H1 (cell line): ENCODE measurements around the gene INTS7. TPM values are rescaled to one million over a fixed set of nuclear protein-coding genes. Genes with fewer than 3 reads are reported as not detected.

Source experiments
- CTCF ChIA-PET: fragments of 300-600 bp; sonication (Branson Sonifier 250); formaldehyde crosslinking; loops from one replicate; lab custom pipeline; 2021; ENCODE audit not compliant: partially characterized antibody; lab: Charles Lee
- POLR2A ChIA-PET: fragments of 300-600 bp; sonication (Branson Sonifier 250); formaldehyde crosslinking; loops from one replicate; lab custom pipeline; 2021; ENCODE audit warnings: inconsistent platforms; ENCODE audit not compliant: partially characterized antibody; lab: Charles Lee
- DNase-seq, 2 experiments: peaks; one replicate each; pipeline versions ENCODE4 v3.0.0 to v3.0.0-alpha.2; 2010 to 2022; ENCODE audit warnings: low spot score in 2 of 2, low read depth in 1 of 2, mixed read lengths in 1 of 2
- FAIRE-seq: peaks from 2 replicates; lab custom pipeline; 2011; peaks lifted over from hg19 to GRCh38; lab: Jason Lieb, UNC
- H2AFZ ChIP-seq: 2 replicates; pipeline ENCODE4 v1.8.1; 2012; ENCODE audit warnings: low read length, inconsistent platforms
- H2AK5ac ChIP-seq: 2 replicates; pipeline ENCODE4 v1.6.1; 2013; ENCODE audit warnings: low read depth, low read length
- H2BK120ac ChIP-seq: replicated peaks from 2 replicates; pipeline ENCODE3; 2013; ENCODE audit warnings: low read depth, low read length, inconsistent platforms
- H2BK12ac ChIP-seq: 2 replicates; pipeline ENCODE4 v1.6.1; 2013; ENCODE audit warnings: low read depth, low read length
- H2BK15ac ChIP-seq: 2 replicates; pipeline ENCODE4 v1.6.1; 2013; ENCODE audit warnings: low read length
- H2BK20ac ChIP-seq: 2 replicates; pipeline ENCODE4 v1.6.1; 2013; ENCODE audit warnings: low read length
- H2BK5ac ChIP-seq: 2 replicates; pipeline ENCODE4 v1.6.1; 2013; ENCODE audit warnings: low read depth, low read length
- H3K14ac ChIP-seq: 2 replicates; pipeline ENCODE4 v1.6.1; 2013; ENCODE audit warnings: inconsistent platforms; ENCODE audit not compliant: insufficient read length
- H3K18ac ChIP-seq: 2 replicates; pipeline ENCODE4 v1.6.1; 2013; ENCODE audit warnings: low read length; ENCODE audit errors: extremely low read depth
- H3K23ac ChIP-seq: 2 replicates; pipeline ENCODE4 v1.6.1; 2013; ENCODE audit warnings: inconsistent platforms; ENCODE audit not compliant: insufficient read length
- H3K23me2 ChIP-seq: 2 replicates; pipeline ENCODE4 v1.6.1; 2013; ENCODE audit warnings: low read depth, low read length
- H3K27ac ChIP-seq: 2 replicates; pipeline ENCODE4 v1.6.1; 2011; ENCODE audit warnings: low read depth, low read length, inconsistent platforms
- H3K27me3 ChIP-seq, 4 experiments: replicated peaks in 1 of 4; 1 replicate in 1 of 4; 2 replicates in 3 of 4; pipeline versions ENCODE4 v1.6.1 to v1.8.1; 2011 to 2013; ENCODE audit warnings: low read length in 3 of 4, mild to moderate bottlenecking in 3 of 4, inconsistent platforms in 2 of 4, mixed read lengths in 2 of 4, moderate library complexity in 1 of 4; ENCODE audit not compliant: control insufficient read depth in 3 of 4, insufficient read depth in 3 of 4; ENCODE audit errors: extremely low read depth in 1 of 4
- H3K36me3 ChIP-seq, 4 experiments: 2 replicates each; pipeline versions ENCODE4 v1.6.1 to v1.8.1; 2011 to 2013; ENCODE audit warnings: mild to moderate bottlenecking in 4 of 4, low read length in 3 of 4, moderate library complexity in 2 of 4, control low read depth in 1 of 4, inconsistent platforms in 1 of 4; ENCODE audit not compliant: insufficient read depth in 4 of 4, control insufficient read depth in 2 of 4
- H3K4ac ChIP-seq: replicated peaks from 2 replicates; pipeline ENCODE3; 2013; ENCODE audit warnings: low read length, low read depth, mixed read lengths, inconsistent platforms; ENCODE audit not compliant: insufficient read length
- H3K4me1 ChIP-seq, 4 experiments: replicated peaks in 1 of 4; 1 replicate in 1 of 4; 2 replicates in 3 of 4; pipeline versions ENCODE4 v1.6.1 to v1.8.1; 2011 to 2013; ENCODE audit warnings: low read length in 3 of 4, inconsistent platforms in 2 of 4, mixed read lengths in 1 of 4; ENCODE audit not compliant: insufficient read depth in 4 of 4, control insufficient read depth in 3 of 4
- H3K4me2 ChIP-seq, 2 experiments: 2 replicates each; pipeline versions ENCODE4 v1.6.1 to v1.8.1; 2011 to 2013; ENCODE audit warnings: low read depth in 2 of 2, low read length in 2 of 2, control low read depth in 1 of 2, inconsistent platforms in 1 of 2, mild to moderate bottlenecking in 1 of 2; ENCODE audit not compliant: insufficient read depth in 1 of 2
- H3K4me3 ChIP-seq, 4 experiments: fragments of 200-600, 300-600 bp in 1 of 4; sonication (generic), shearing (Covaris generic), sonication (Bioruptor Twin) in 1 of 4; 2 replicates each; pipeline versions ENCODE4 v1.5.1 to v1.8.1; 2011 to 2016; ENCODE audit warnings: low read length in 4 of 4, low read depth in 3 of 4, control low read depth in 2 of 4, inconsistent platforms in 2 of 4, mild to moderate bottlenecking in 2 of 4, mixed read lengths in 1 of 4, moderate library complexity in 1 of 4; ENCODE audit not compliant: insufficient read depth in 2 of 4; ENCODE audit errors: extremely low read depth in 1 of 4
- H3K56ac ChIP-seq: replicated peaks from 2 replicates; pipeline ENCODE3; 2013; ENCODE audit warnings: low read depth, mild to moderate bottlenecking, mixed read lengths, low read length, inconsistent platforms; ENCODE audit not compliant: insufficient read length
- H3K79me1 ChIP-seq: 2 replicates; pipeline ENCODE4 v1.6.1; 2013; ENCODE audit warnings: low read depth, low read length, control low read depth
- H3K79me2 ChIP-seq, 2 experiments: 2 replicates each; pipeline versions ENCODE4 v1.6.1 to v1.8.1; 2012 to 2013; ENCODE audit warnings: low read length in 2 of 2, mild to moderate bottlenecking in 2 of 2, inconsistent platforms in 1 of 2; ENCODE audit not compliant: insufficient read depth in 2 of 2, control insufficient read depth in 1 of 2
- H3K9ac ChIP-seq, 4 experiments: replicated peaks in 1 of 4; 1 replicate in 1 of 4; 2 replicates in 3 of 4; pipeline versions ENCODE4 v1.6.1 to v1.8.1; 2011 to 2013; ENCODE audit warnings: low read depth in 3 of 4, low read length in 3 of 4, control low read depth in 2 of 4, mild to moderate bottlenecking in 2 of 4, moderate library complexity in 2 of 4, inconsistent platforms in 1 of 4; ENCODE audit errors: extremely low read depth in 1 of 4
- H3K9me3 ChIP-seq, 2 experiments: 2 replicates each; pipeline versions ENCODE4 v1.6.1 to v1.8.1; 2012 to 2013; ENCODE audit warnings: mild to moderate bottlenecking in 2 of 2, moderate library complexity in 2 of 2, control low read depth in 1 of 2, inconsistent platforms in 1 of 2, low read depth in 1 of 2, low read length in 1 of 2, mixed read lengths in 1 of 2; ENCODE audit not compliant: insufficient read depth in 2 of 2
- H4K20me1 ChIP-seq, 2 experiments: replicated peaks in 1 of 2; 2 replicates each; pipeline versions ENCODE3 to v1.8.1; 2011 to 2013; ENCODE audit warnings: inconsistent platforms in 2 of 2, low read length in 2 of 2, mild to moderate bottlenecking in 1 of 2; ENCODE audit not compliant: insufficient read depth in 2 of 2, control insufficient read depth in 1 of 2
- H4K5ac ChIP-seq: 2 replicates; pipeline ENCODE4 v1.6.1; 2013; ENCODE audit warnings: low read length, low read depth, mixed read lengths, inconsistent platforms; ENCODE audit not compliant: insufficient read length
- H4K8ac ChIP-seq: 2 replicates; pipeline ENCODE4 v1.8.0; 2013; ENCODE audit warnings: mild to moderate bottlenecking, moderate library complexity, low read length, inconsistent platforms; ENCODE audit not compliant: insufficient read depth; ENCODE audit errors: extremely low read depth
- H4K91ac ChIP-seq: replicated peaks from 2 replicates; pipeline ENCODE3; 2013; ENCODE audit warnings: low read length, mixed read lengths, inconsistent platforms; ENCODE audit not compliant: insufficient read length
- BACH1 ChIP-seq: IDR thresholded peaks from 2 replicates; pipeline ENCODE4 v1.6.1; 2012; ENCODE audit warnings: low read length, improper control_type of control experiment
- CHD1 ChIP-seq: IDR thresholded peaks from 2 replicates; pipeline ENCODE4 v1.6.1; 2012; ENCODE audit warnings: low read depth, low read length, improper control_type of control experiment
- EGR1 ChIP-seq: IDR thresholded peaks from 2 replicates; pipeline ENCODE4 v1.6.1; 2011; ENCODE audit warnings: low read depth, low read length, borderline replicate concordance
- SAP30 ChIP-seq: fragments of 300-600 bp; sonication (generic); IDR thresholded peaks from 2 replicates; pipeline ENCODE4 v1.7.1; 2012; ENCODE audit warnings: low read length, moderate library complexity, mild to moderate bottlenecking, inconsistent platforms; ENCODE audit not compliant: insufficient read depth, insufficient replicate concordance
- ZNF274 ChIP-seq: IDR thresholded peaks from 2 replicates; pipeline ENCODE4 v1.7.0; 2012; ENCODE audit warnings: low read length, borderline replicate concordance; ENCODE audit errors: extremely low read depth
- WGBS, 2 experiments: shearing (Covaris generic) in 1 of 2; methylation state at CpG; one replicate each; pipeline versions ENCODE4 v1.1.6 to v1.1.7; 2013 to 2015; ENCODE audit warnings: low lambda C conversion rate in 2 of 2, mixed read lengths in 2 of 2, inconsistent platforms in 1 of 2, low coverage in 1 of 2, missing lambda C conversion rate in 1 of 2; ENCODE audit not compliant: insufficient replicate concordance in 2 of 2, insufficient coverage in 1 of 2, insufficient read length in 1 of 2; ENCODE audit errors: extremely low coverage in 1 of 2, missing lambda C conversion rate in 1 of 2; 5-methylcytosine and 5-hydroxymethylcytosine counted together
- polyA plus RNA-seq, 7 experiments: library from polyadenylated mRNA; depleted of rRNA in 3 of 7; stranded (reverse) in 5 of 7; unstranded in 2 of 7; fragments of >200 nt in 5 of 7; fragments of 200-250 nt in 2 of 7; gene quantifications; 1 replicate in 5 of 7; 2 replicates in 1 of 7; 4 replicates in 1 of 7; pipeline versions ENCODE4 v1.2.1 to v1.2.3, GENCODE V29; 2011 to 2013; ENCODE audit warnings: missing spikeins in 2 of 7, mixed read lengths in 2 of 7
- total RNA-seq: library from RNA; stranded (reverse); fragmentation: NEBNext Ultra II Directional; extraction: Animal tissue kit (Norgen Biotek cat#: 25700); gene quantifications from 2 replicates; pipeline ENCODE4 v1.2.1, GENCODE V29; 2021
- TF ChIP-seq, protein P1 (sequence below): IDR thresholded peaks from 2 replicates; pipeline ENCODE4 v1.6.1; 2011; ENCODE audit warnings: low read depth, mild to moderate bottlenecking, low read length; ENCODE audit not compliant: insufficient read depth

Gene INTS7
- total and polyA plus RNA-seq, 2 of the 8 experiments (the other 6 are each of a cell fraction or from before 2014, with no cell fraction given): 15.2 to 22.4 TPM

DNA sequence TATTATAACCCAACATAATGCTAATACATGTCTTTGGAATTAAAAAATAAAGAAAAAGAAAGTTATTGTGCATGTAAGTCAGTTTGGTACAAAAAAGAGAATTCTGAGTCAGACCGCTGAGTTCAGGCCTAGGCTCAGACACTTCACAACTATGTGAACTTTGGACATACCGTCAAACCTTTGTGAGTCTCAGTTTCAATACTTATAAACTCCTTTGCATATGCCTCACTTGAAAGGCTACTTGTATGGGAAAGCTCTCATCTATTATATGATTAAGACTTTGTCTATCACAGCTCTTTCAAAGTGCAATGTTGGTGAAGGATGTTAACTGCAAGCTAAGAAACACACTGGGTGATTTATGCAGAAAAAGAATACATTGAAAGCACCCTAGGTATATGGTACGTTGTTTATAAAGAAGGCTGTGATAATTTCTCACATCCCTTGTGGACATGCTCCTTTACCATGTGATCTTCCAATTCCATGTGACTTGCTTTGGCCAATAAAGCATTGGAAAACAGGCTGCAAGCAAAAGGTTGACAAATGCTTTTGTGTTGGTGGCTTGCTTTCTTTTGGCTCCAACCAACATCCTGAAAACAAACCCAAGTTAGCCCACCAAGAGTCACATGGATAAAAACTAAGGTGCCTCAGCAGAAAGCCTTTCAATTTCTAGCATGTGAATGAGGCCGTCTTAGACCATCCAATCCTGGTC, 49.6 kb downstream of the INTS7 start:
- Histone ChIP-seq H3K4me3 (no peak overlapping the region), H3K79me2 (no peaks in the 10 kb centered on the region), H3K36me3 (peaks cover 4 to 11% (median 7%) of the 10 kb centered on the region in 4 experiments; a peak in 4 of 8 replicates), H2BK5ac (no peak overlapping the region), H2AK5ac (no peak overlapping the region), H3K23me2 (no peaks in the 10 kb centered on the region), H4K5ac (no peak overlapping the region), H3K14ac (no peak overlapping the region), H2BK12ac (no peak overlapping the region), H3K23ac (no peak overlapping the region), H3K56ac (no peak overlapping the region), H4K20me1 (no peaks in the 10 kb centered on the region), H2BK120ac (no peak overlapping the region), H2AFZ (no peak overlapping the region), H2BK20ac (no peak overlapping the region), H3K27me3 (no peaks in the 10 kb centered on the region), H3K79me1 (no peaks in the 10 kb centered on the region), H4K8ac (no peak overlapping the region), H3K27ac (no peak overlapping the region), H2BK15ac (no peak overlapping the region), H3K4me1 (no peaks in the 10 kb centered on the region), H3K9me3 (no peaks in the 10 kb centered on the region), H3K18ac (no peak overlapping the region), H4K91ac (no peak overlapping the region), H3K4ac (no peak overlapping the region), H3K4me2 (no peak overlapping the region), H3K9ac (peak overlapping the region in 1 of 4 experiments; percentile 34; a peak in 1 of 7 replicates)
- POLR2A ChIA-PET: no interaction called here
- CTCF ChIA-PET: interaction anchor here (1.2 kb wide), 1 partner anchor 305 kb away, joined by 3 read pairs; no protein-coding TSS in a partner anchor
- WGBS, 2 experiments: 93% methylated on average over 4 of the region's 4 CpGs; no CpG with 5 or more reads in 1 of the 2 experiments
- TF ChIP-seq, protein P1, sequence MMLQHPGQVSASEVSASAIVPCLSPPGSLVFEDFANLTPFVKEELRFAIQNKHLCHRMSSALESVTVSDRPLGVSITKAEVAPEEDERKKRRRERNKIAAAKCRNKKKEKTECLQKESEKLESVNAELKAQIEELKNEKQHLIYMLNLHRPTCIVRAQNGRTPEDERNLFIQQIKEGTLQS: no peak
- no peak for TF ChIP-seq EGR1
- no peak for TF ChIP-seq ZNF274
- TF ChIP-seq BACH1: no peak
- no peak for TF ChIP-seq CHD1
- no peak for TF ChIP-seq SAP30
- no peak for DNase-seq
- no peak for FAIRE-seq
